ENCODE data around the gene RFTN1. TPM values are rescaled to one million over a fixed set of nuclear protein-coding genes. Genes with fewer than 3 reads are reported as not detected.

RFTN1 gene
- total and polyA plus RNA-seq, 4 donors: 33.8 to 82.5 (median 53.4) TPM

GRCh38 chr3:16538507-16538906 lies 25.0 kb upstream of the RFTN1 start:
- ATAC-seq (ENCODE audit: insufficient read depth, low FRiP score) (no peak), DNase-seq (no peak)
- Histone ChIP-seq H3K9me3 (ENCODE audit: control insufficient read depth in 4 of 4, insufficient read depth in 3 of 4, low read length in 3 of 4) (no peaks in the 10 kb centered on the region), H3K4me3 (no peak overlapping the region), H3K36me3 (ENCODE audit: control insufficient read depth in 4 of 4, insufficient read depth in 4 of 4, low read length in 4 of 4) (no peaks in the 10 kb centered on the region), H3K9ac (ENCODE audit: insufficient read depth in 1 of 2, low read length in 2 of 2) (peak overlapping the region in 1 of 2 donors; percentile 10), H3K27ac (ENCODE audit: low read depth in 1 of 2, low read length in 1 of 2) (no peak overlapping the region), H3K4me1 (ENCODE audit: control insufficient read depth in 5 of 5, insufficient read depth in 5 of 5, low read length in 5 of 5) (no peaks in the 10 kb centered on the region), H3K27me3 (ENCODE audit: control insufficient read depth in 3 of 3, insufficient read depth in 3 of 3, low read length in 2 of 3) (no peaks in the 10 kb centered on the region)
- 69 to 77% methylated on average over 4 of the region's 4 CpGs for WGBS, 2 donors
- TF ChIP-seq CTCF (IDR thresholded peaks at IDR 0.05; ENCODE audit: control extremely low read depth, extremely low read depth): no peak

GRCh38 chr3:16536996-16537395 lies 23.5 kb upstream of the RFTN1 start:
- no peak for TF ChIP-seq CTCF (IDR thresholded peaks at IDR 0.05; ENCODE audit: control extremely low read depth, extremely low read depth)
- WGBS, 2 donors: 79 to 81% methylated on average over 3 of the region's 3 CpGs
- ATAC-seq (ENCODE audit: insufficient read depth, low FRiP score): no peak

GRCh38 chr3:16536344-16536663 lies 22.8 kb upstream of the RFTN1 start:
- DNase-seq (no peak), ATAC-seq (ENCODE audit: insufficient read depth, low FRiP score) (no peak)
- Histone ChIP-seq H3K27ac (ENCODE audit: low read depth in 1 of 2, low read length in 1 of 2) (no peak overlapping the region), H3K4me3 (no peak overlapping the region), H3K27me3 (ENCODE audit: control insufficient read depth in 3 of 3, insufficient read depth in 3 of 3, low read length in 2 of 3) (no peaks in the 10 kb centered on the region), H3K9me3 (ENCODE audit: control insufficient read depth in 4 of 4, insufficient read depth in 3 of 4, low read length in 3 of 4) (no peaks in the 10 kb centered on the region), H3K36me3 (ENCODE audit: control insufficient read depth in 4 of 4, insufficient read depth in 4 of 4, low read length in 4 of 4) (no peaks in the 10 kb centered on the region), H3K9ac (ENCODE audit: insufficient read depth in 1 of 2, low read length in 2 of 2) (no peak overlapping the region), H3K4me1 (ENCODE audit: control insufficient read depth in 5 of 5, insufficient read depth in 5 of 5, low read length in 5 of 5) (no peaks in the 10 kb centered on the region)
- WGBS, 2 donors: 95 to 96% methylated on average over 4 of the region's 4 CpGs
- no peak for TF ChIP-seq CTCF (IDR thresholded peaks at IDR 0.05; ENCODE audit: control extremely low read depth, extremely low read depth)

More at GRCh38 chr3:16536996-16537395, 23.5 kb upstream of the RFTN1 start:
- Histone ChIP-seq H3K27ac (ENCODE audit: low read depth in 1 of 2, low read length in 1 of 2) (no peak overlapping the region), H3K9ac (ENCODE audit: insufficient read depth in 1 of 2, low read length in 2 of 2) (no peak overlapping the region), H3K36me3 (ENCODE audit: control insufficient read depth in 4 of 4, insufficient read depth in 4 of 4, low read length in 4 of 4) (no peaks in the 10 kb centered on the region), H3K4me1 (ENCODE audit: control insufficient read depth in 5 of 5, insufficient read depth in 5 of 5, low read length in 5 of 5) (no peaks in the 10 kb centered on the region), H3K4me3 (no peak overlapping the region), H3K9me3 (ENCODE audit: control insufficient read depth in 4 of 4, insufficient read depth in 3 of 4, low read length in 3 of 4) (no peaks in the 10 kb centered on the region), H3K27me3 (ENCODE audit: control insufficient read depth in 3 of 3, insufficient read depth in 3 of 3, low read length in 2 of 3) (no peaks in the 10 kb centered on the region)
- no peak for DNase-seq

GRCh38 chr3:16534640-16535262 lies 21.3 kb upstream of the RFTN1 start:
- ATAC-seq (ENCODE audit: insufficient read depth, low FRiP score): no peak
- 72 to 84% methylated on average over 8 of the region's 8 CpGs for WGBS, 2 donors
- Histone ChIP-seq H3K27me3 (ENCODE audit: control insufficient read depth in 3 of 3, insufficient read depth in 3 of 3, low read length in 2 of 3) (no peaks in the 10 kb centered on the region), H3K27ac (ENCODE audit: low read depth in 1 of 2, low read length in 1 of 2) (no peak overlapping the region), H3K36me3 (ENCODE audit: control insufficient read depth in 4 of 4, insufficient read depth in 4 of 4, low read length in 4 of 4) (no peaks in the 10 kb centered on the region), H3K9me3 (ENCODE audit: control insufficient read depth in 4 of 4, insufficient read depth in 3 of 4, low read length in 3 of 4) (no peaks in the 10 kb centered on the region), H3K9ac (ENCODE audit: insufficient read depth in 1 of 2, low read length in 2 of 2) (no peak overlapping the region), H3K4me1 (ENCODE audit: control insufficient read depth in 5 of 5, insufficient read depth in 5 of 5, low read length in 5 of 5) (no peaks in the 10 kb centered on the region), H3K4me3 (no peak overlapping the region)
- TF ChIP-seq CTCF (IDR thresholded peaks at IDR 0.05; ENCODE audit: control extremely low read depth, extremely low read depth): no peak
- no peak for DNase-seq
